CD14-positive monocyte (primary cell): ENCODE results near the gene DHRS9. TPM values are rescaled to one million over a fixed set of nuclear protein-coding genes. Genes with fewer than 3 reads are reported as not detected.

Experiments
- DNase-seq, 3 donors: peaks; one replicate each; pipeline ENCODE4 v3.0.0-alpha.2; 2011 to 2022
- H2AFZ ChIP-seq: 2 replicates; pipeline ENCODE4 v1.6.0; 2012; ENCODE audit warnings: mild to moderate bottlenecking, low read depth, low read length, inconsistent platforms; ENCODE audit not compliant: insufficient read depth, poor library complexity, severe bottlenecking
- H3K27ac ChIP-seq, 2 donors: 1 replicate in 1 of 2; 2 replicates in 1 of 2; pipeline ENCODE4 v1.5.1; 2012 to 2013; ENCODE audit warnings: low read length in 2 of 2, control low read depth in 1 of 2, inconsistent platforms in 1 of 2, low read depth in 1 of 2, mild to moderate bottlenecking in 1 of 2
- H3K27me3 ChIP-seq, 2 donors: one replicate each; pipeline versions ENCODE4 v1.6.0 to v1.6.1; 2011 to 2013; ENCODE audit warnings: low read length in 2 of 2; ENCODE audit not compliant: control insufficient read depth in 2 of 2, insufficient read depth in 2 of 2
- H3K36me3 ChIP-seq, 2 donors: replicated peaks in 1 of 2; 1 replicate in 1 of 2; 2 replicates in 1 of 2; pipeline versions ENCODE4 v1.5.1 to v1.6.1; 2012 to 2013; ENCODE audit warnings: low read length in 2 of 2, control low read depth in 1 of 2, inconsistent platforms in 1 of 2, mild to moderate bottlenecking in 1 of 2; ENCODE audit not compliant: insufficient read depth in 2 of 2, control insufficient read depth in 1 of 2
- H3K4me1 ChIP-seq, 2 donors: 1 replicate in 1 of 2; 2 replicates in 1 of 2; pipeline versions ENCODE4 v1.5.1 to v1.6.1; 2012 to 2013; ENCODE audit warnings: low read length in 2 of 2, control low read depth in 1 of 2, inconsistent platforms in 1 of 2, mild to moderate bottlenecking in 1 of 2, moderate library complexity in 1 of 2; ENCODE audit not compliant: insufficient read depth in 2 of 2, control insufficient read depth in 1 of 2
- H3K4me2 ChIP-seq: replicated peaks from 2 replicates; pipeline ENCODE3; 2012; ENCODE audit warnings: low read length, moderate library complexity, mild to moderate bottlenecking; ENCODE audit not compliant: poor library complexity, severe bottlenecking; ENCODE audit errors: extremely low read depth
- H3K4me3 ChIP-seq, 3 experiments: fragments of 200-600 bp in 1 of 3; sonication (generic) in 1 of 3; replicated peaks in 1 of 3; 1 replicate in 2 of 3; 2 replicates in 1 of 3; pipeline ENCODE4 v1.5.1; 2011 to 2013; ENCODE audit warnings: low read length in 3 of 3, mild to moderate bottlenecking in 3 of 3, control low read depth in 2 of 3, low read depth in 2 of 3, inconsistent platforms in 1 of 3, moderate library complexity in 1 of 3
- H3K79me2 ChIP-seq: 2 replicates; pipeline ENCODE4 v1.6.0; 2012; ENCODE audit warnings: mild to moderate bottlenecking, control low read depth, inconsistent platforms, low read length, moderate library complexity; ENCODE audit not compliant: insufficient read depth
- H3K9ac ChIP-seq: 2 replicates; pipeline ENCODE4 v1.6.0; 2017; ENCODE audit warnings: low read length, mild to moderate bottlenecking; ENCODE audit not compliant: insufficient read depth, poor library complexity, severe bottlenecking
- H3K9me3 ChIP-seq, 2 donors: replicated peaks in 1 of 2; 1 replicate in 1 of 2; 2 replicates in 1 of 2; pipeline versions ENCODE4 v1.5.1 to v1.6.1; 2012 to 2013; ENCODE audit warnings: low read length in 2 of 2, control low read depth in 1 of 2; ENCODE audit not compliant: control insufficient read depth in 1 of 2, insufficient read depth in 1 of 2
- H4K20me1 ChIP-seq: 2 replicates; pipeline ENCODE4 v1.6.0; 2012; ENCODE audit warnings: mild to moderate bottlenecking, low read length, control low read depth, moderate library complexity; ENCODE audit not compliant: insufficient read depth
- H3K27ac Mint-ChIP-seq, 7 donors: one replicate each; pipeline ENCODE4 v1.8.0; 2020; ENCODE audit warnings: mild to moderate bottlenecking in 7 of 7, mixed read lengths in 7 of 7, moderate library complexity in 6 of 7, inconsistent platforms in 2 of 7
- H3K27me3 Mint-ChIP-seq, 3 donors: one replicate each; pipeline ENCODE4 v1.8.0; 2021 to 2022; ENCODE audit warnings: low read depth in 3 of 3, mild to moderate bottlenecking in 3 of 3, mixed read lengths in 3 of 3, moderate library complexity in 3 of 3, inconsistent platforms in 1 of 3
- H3K36me3 Mint-ChIP-seq, 2 donors: one replicate each; pipeline ENCODE4 v1.8.0; 2020; ENCODE audit warnings: mixed read lengths in 2 of 2, inconsistent platforms in 1 of 2, mild to moderate bottlenecking in 1 of 2
- H3K4me1 Mint-ChIP-seq: one replicate; pipeline ENCODE4 v1.8.0; 2020; ENCODE audit warnings: mild to moderate bottlenecking, mixed read lengths
- H3K4me3 Mint-ChIP-seq, 2 donors: one replicate each; pipeline ENCODE4 v1.8.0; 2020; ENCODE audit warnings: mild to moderate bottlenecking in 2 of 2, mixed read lengths in 2 of 2, moderate library complexity in 1 of 2
- H3K9me3 Mint-ChIP-seq, 7 donors: one replicate each; pipeline ENCODE4 v1.8.0; 2020 to 2022; ENCODE audit warnings: mixed read lengths in 7 of 7, mild to moderate bottlenecking in 6 of 7, moderate library complexity in 6 of 7, inconsistent platforms in 2 of 7
- CTCF ChIP-seq: fragments of 200-600 bp; IDR thresholded peaks from one replicate; pipeline ENCODE4 v1.8.0; 2022; ENCODE audit warnings: antibody characterized with exemption, mild to moderate bottlenecking
- WGBS: methylation state at CpG from one replicate; pipeline ENCODE4 v1.1.5; 2013; ENCODE audit warnings: missing lambda C conversion rate; ENCODE audit not compliant: insufficient coverage; 5-methylcytosine and 5-hydroxymethylcytosine counted together
- intact Hi-C, 2 donors: fragments of 100-400 bp; cut with micrococcal nuclease; formaldehyde crosslinking; loops; one replicate each; pipeline versions ENCODE4 v1.15.0 to v1.15.1; 2023
- polyA plus RNA-seq, 3 donors: library from polyadenylated mRNA; depleted of rRNA in 1 of 3; unstranded in 2 of 3; stranded (reverse) in 1 of 3; fragments of 300-500 nt in 2 of 3; fragments of >200 nt in 1 of 3; fragmentation: Illumina TruSeq in 2 of 3; gene quantifications; 1 replicate in 2 of 3; 2 replicates in 1 of 3; pipeline ENCODE4 v1.2.3, GENCODE V29; 2012 to 2021

Gene DHRS9
- polyA plus RNA-seq, 3 donors: 10.0 to 12.9 (median 10.0) TPM

- Mint-ChIP-seq H3K9me3 (peaks cover 0 to 4% (median 1%) of the 10 kb centered on the region in 7 donors), H3K4me3 (no peak overlapping the region), H3K36me3 (peaks cover 12 to 48% of the 10 kb centered on the region in 2 donors), H3K27ac (peak overlapping the region in 1 of 7 donors; percentile 33), H3K4me1 (peaks cover 85% of the 10 kb centered on the region), H3K27me3 (no peaks in the 10 kb centered on the region)
- no peak for DNase-seq
- no peak overlapping the region for H3K4me3 ChIP-seq
- H2AFZ ChIP-seq: no peak overlapping the region
- H4K20me1 ChIP-seq: no peaks in the 10 kb centered on the region
- H3K9me3 ChIP-seq: no peaks in the 10 kb centered on the region
- intact Hi-C loops: no loop called here
- no peak overlapping the region for H3K9ac ChIP-seq
- peak overlapping the region in 1 of 2 donors; percentile 24 for H3K27ac ChIP-seq
- WGBS: 78% methylated on average over 5 of the region's 6 CpGs
- peaks cover 61 to 67% of the 10 kb centered on the region in 2 donors for H3K4me1 ChIP-seq
- no peaks in the 10 kb centered on the region for H3K27me3 ChIP-seq
- peaks cover 18% of the 10 kb centered on the region for H3K79me2 ChIP-seq
- H3K36me3 ChIP-seq: no peaks in the 10 kb centered on the region
- TF ChIP-seq CTCF: no peak
- no peak overlapping the region for H3K4me2 ChIP-seq
Observed at GRCh38 chr2:169087757-169088379, 18.5 kb downstream of the DHRS9 start.

- H3K79me2 ChIP-seq: peaks cover 18% of the 10 kb centered on the region
- H3K27me3 ChIP-seq: no peaks in the 10 kb centered on the region
- no peak overlapping the region for H3K4me3 Mint-ChIP-seq
- peaks cover 0 to 4% (median 1%) of the 10 kb centered on the region in 7 donors for H3K9me3 Mint-ChIP-seq
- intact Hi-C loops: no loop called here
- H2AFZ ChIP-seq: no peak overlapping the region
- no peak for TF ChIP-seq CTCF
- peaks cover 89% of the 10 kb centered on the region for H3K4me1 Mint-ChIP-seq
- peaks cover 9 to 49% of the 10 kb centered on the region in 2 donors for H3K36me3 Mint-ChIP-seq
- DNase-seq: no peak
- no peaks in the 10 kb centered on the region for H3K9me3 ChIP-seq
- H3K4me1 ChIP-seq: peaks cover 57 to 67% of the 10 kb centered on the region in 2 donors
- no peaks in the 10 kb centered on the region for H4K20me1 ChIP-seq
- peak overlapping the region in 1 of 7 donors; percentile 2 for H3K27ac Mint-ChIP-seq
- no peak overlapping the region for H3K4me2 ChIP-seq
- no peak overlapping the region for H3K27ac ChIP-seq
- H3K27me3 Mint-ChIP-seq: no peaks in the 10 kb centered on the region
- 80% methylated on average over 1 of the region's 2 CpGs for WGBS
- H3K36me3 ChIP-seq: no peaks in the 10 kb centered on the region
- H3K9ac ChIP-seq: no peak overlapping the region
- no peak overlapping the region for H3K4me3 ChIP-seq
Observed at GRCh38 chr2:169089182-169089581, 19.8 kb downstream of the DHRS9 start.
